Ishikawa (cell line): ENCODE measurements around the gene TFCP2L1.

Experiments
- CEBPB ChIP-seq: IDR thresholded peaks from 2 replicates; pipeline ENCODE4 v1.6.1; 2012
- CREB1 ChIP-seq: IDR thresholded peaks from 2 replicates; pipeline ENCODE4 v1.6.1; 2012; ENCODE audit warnings: low read depth
- EGR1 ChIP-seq: IDR thresholded peaks from 2 replicates; pipeline ENCODE4 v1.6.1; 2012
- EP300 ChIP-seq: IDR thresholded peaks from 2 replicates; pipeline ENCODE4 v1.6.1; 2012; ENCODE audit warnings: borderline replicate concordance
- FOXM1 ChIP-seq: IDR thresholded peaks from 2 replicates; pipeline ENCODE4 v1.6.1; 2012; ENCODE audit warnings: low read depth, borderline replicate concordance
- MAX ChIP-seq: IDR thresholded peaks from 2 replicates; pipeline ENCODE4 v1.6.1; 2012
- NFIC ChIP-seq: IDR thresholded peaks from 2 replicates; pipeline ENCODE4 v1.6.1; 2012
- RAD21 ChIP-seq: IDR thresholded peaks from 2 replicates; pipeline ENCODE4 v1.6.1; 2012; ENCODE audit warnings: low read depth
- REST ChIP-seq: IDR thresholded peaks from 2 replicates; pipeline ENCODE4 v1.6.1; 2012; ENCODE audit warnings: low read depth, mild to moderate bottlenecking
- TAF1 ChIP-seq: IDR thresholded peaks from 2 replicates; pipeline ENCODE4 v1.6.1; 2012; ENCODE audit warnings: low read depth, mild to moderate bottlenecking
- TCF12 ChIP-seq: IDR thresholded peaks from 2 replicates; pipeline ENCODE4 v1.6.1; 2012; ENCODE audit warnings: low read depth
- TEAD4 ChIP-seq: IDR thresholded peaks from 2 replicates; pipeline ENCODE4 v1.6.1; 2012
- USF1 ChIP-seq: IDR thresholded peaks from 2 replicates; pipeline ENCODE4 v1.6.1; 2012
- YY1 ChIP-seq: IDR thresholded peaks from 2 replicates; pipeline ENCODE4 v1.6.1; 2012; ENCODE audit warnings: low read depth
- ZBTB7A ChIP-seq: IDR thresholded peaks from 2 replicates; pipeline ENCODE4 v1.6.1; 2012; ENCODE audit warnings: low read depth

TFCP2L1 gene

GRCh38 chr2:121298476-121298875, 13.5 kb upstream of the TFCP2L1 start:
- no peak for TF ChIP-seq RAD21
- TF ChIP-seq EP300 = no peak
- TF ChIP-seq TCF12 = no peak
- TF ChIP-seq ZBTB7A = no peak
- no peak for TF ChIP-seq NFIC
- TF ChIP-seq EGR1 = no peak
- no peak for TF ChIP-seq TAF1
- no peak for TF ChIP-seq CREB1

GRCh38 chr2:121297217-121297830, 12.3 kb upstream of the TFCP2L1 start:
- TF ChIP-seq YY1 = no peak
- peak; percentile 59 for TF ChIP-seq RAD21
- TF ChIP-seq CEBPB = no peak

GRCh38 chr2:121295911-121296650, 11.1 kb upstream of the TFCP2L1 start:
- TF ChIP-seq YY1 (no peak), REST (no peak), TAF1 (no peak), CREB1 (no peak), CEBPB (no peak), MAX (no peak), NFIC (no peak), TEAD4 (no peak), EP300 (no peak), EGR1 (no peak), USF1 (no peak), FOXM1 (no peak), TCF12 (no peak), ZBTB7A (no peak), RAD21 (no peak)

- TF ChIP-seq TAF1 = no peak
- no peak for TF ChIP-seq USF1
- no peak for TF ChIP-seq RAD21
- TF ChIP-seq YY1 = no peak
- TF ChIP-seq EGR1 = no peak
- TF ChIP-seq EP300 = no peak
- no peak for TF ChIP-seq NFIC
- TF ChIP-seq CREB1 = no peak
- no peak for TF ChIP-seq TEAD4
- no peak for TF ChIP-seq CEBPB
- TF ChIP-seq REST = no peak
- TF ChIP-seq TCF12 = no peak
- TF ChIP-seq ZBTB7A = no peak
- TF ChIP-seq MAX = no peak
- no peak for TF ChIP-seq FOXM1
Observed at GRCh38 chr2:121294881-121295840, 10.2 kb upstream of the TFCP2L1 start.

GRCh38 chr2:121293450-121294325, 8.7 kb upstream of the TFCP2L1 start:
- TF ChIP-seq MAX = no peak
- no peak for TF ChIP-seq YY1
- no peak for TF ChIP-seq TAF1
- TF ChIP-seq ZBTB7A = no peak
- TF ChIP-seq EGR1 = no peak
- TF ChIP-seq CREB1 = no peak
- no peak for TF ChIP-seq USF1
- TF ChIP-seq NFIC = no peak
- TF ChIP-seq CEBPB = no peak
- no peak for TF ChIP-seq FOXM1
- no peak for TF ChIP-seq TCF12
